ENCODE measurements around the gene PGGT1B.

PGGT1B gene

DNA sequence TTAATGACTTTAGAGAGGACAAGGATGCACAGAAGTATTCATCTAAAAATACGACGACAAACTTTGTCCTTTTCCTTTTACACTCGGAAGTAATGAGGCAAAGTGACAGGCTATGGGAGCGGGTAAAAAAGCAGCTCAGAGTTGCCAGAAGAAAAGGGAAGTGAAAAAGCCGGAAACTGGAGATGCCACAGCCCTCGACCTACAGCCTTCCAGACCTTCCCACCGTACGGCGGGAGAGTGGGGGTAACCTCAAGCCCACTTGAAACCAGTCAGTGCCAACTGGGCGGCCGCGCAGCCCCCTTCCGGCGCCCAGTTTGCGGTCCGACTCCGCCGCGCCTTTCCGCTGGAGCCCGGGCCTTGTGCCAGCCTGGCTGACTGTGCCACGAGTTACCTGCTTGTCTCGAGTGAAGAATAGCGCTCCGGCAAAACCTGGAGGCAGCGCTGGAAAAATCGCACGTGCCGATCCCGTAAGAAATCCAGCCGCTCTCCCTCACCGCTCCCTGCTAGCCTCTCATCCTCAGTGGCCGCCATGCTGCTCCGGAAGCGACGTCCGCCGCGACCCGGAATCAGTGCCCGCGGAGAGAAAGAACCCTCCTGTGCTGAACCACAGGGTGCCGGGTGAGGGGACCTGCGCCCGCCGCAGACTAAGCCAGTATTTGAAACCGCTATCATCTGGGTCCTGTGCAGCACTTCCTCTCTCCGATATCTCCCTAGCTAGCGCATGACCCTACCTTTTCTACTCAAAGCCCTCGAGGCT, at the start of gene PGGT1B:
PGGT1B (minus strand) TSS at position 557 of the 757 bp plus-strand sequence; CDS start at position 531, 26 bp downstream.
- peak; percentile 83 for DNase-seq

GRCh38 chr5:115309751-115310370, 47.2 kb upstream of the PGGT1B start:
- peak; percentile 44 for DNase-seq

GRCh38 chr5:115308815-115309214, 46.1 kb upstream of the PGGT1B start:
- no peak for DNase-seq

DNA sequence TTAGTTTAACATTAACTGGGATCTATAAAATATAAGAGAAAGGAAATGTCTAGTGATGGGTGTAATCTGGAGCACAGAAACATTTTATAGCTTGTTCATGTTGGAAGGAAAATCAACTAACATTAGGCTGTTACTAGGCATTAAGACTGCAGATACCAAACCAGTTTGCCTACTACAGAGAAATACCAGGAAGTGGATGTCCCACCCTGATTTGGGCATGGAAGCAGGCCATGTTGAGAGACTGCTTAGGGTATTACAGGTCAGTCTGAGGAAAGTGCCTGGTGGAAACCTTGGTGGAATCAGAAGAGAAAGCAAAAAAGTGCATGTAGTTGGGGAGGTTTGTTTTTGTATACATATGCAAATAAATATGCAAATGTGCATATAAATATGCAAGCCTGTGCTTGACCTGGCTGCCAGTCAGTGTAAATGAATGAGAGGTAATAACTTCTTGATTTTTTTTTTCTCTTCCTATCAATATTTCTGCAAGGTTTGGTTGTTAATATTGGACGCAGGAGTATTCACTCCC, 43.4 kb upstream of the PGGT1B start:
- no peak for DNase-seq

- DNase-seq: no peak
Observed at GRCh38 chr5:115304496-115304895, 41.8 kb upstream of the PGGT1B start.

- DNase-seq: no peak
Observed at GRCh38 chr5:115298811-115299210, 36.1 kb upstream of the PGGT1B start.

DNA sequence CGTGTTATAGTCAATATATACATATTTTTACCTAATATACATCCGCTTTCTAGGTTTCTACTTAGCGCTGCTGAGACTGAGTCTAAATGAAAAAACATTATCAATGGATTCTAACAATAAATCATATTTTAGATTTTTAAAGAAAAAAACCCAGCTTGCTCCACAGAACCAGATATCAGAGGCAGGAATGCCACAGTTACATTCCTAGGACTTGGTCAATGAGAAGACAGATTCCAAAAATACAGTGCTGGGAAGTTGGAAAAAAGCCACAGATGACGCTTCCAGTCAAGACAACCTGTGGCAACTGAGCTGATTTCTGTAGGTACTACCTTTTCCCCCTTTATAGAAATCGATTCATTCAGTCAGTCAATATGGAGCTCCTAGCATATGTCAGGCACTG, 34.4 kb upstream of the PGGT1B start:
- no peak for DNase-seq

GRCh38 chr5:115296124-115297022, 33.7 kb upstream of the PGGT1B start, which contains the start of gene CCDC112:
CCDC112 (minus strand) TSS chr5:115296654; CDS start chr5:115296543, 111 bp downstream.
- DNase-seq: peak; percentile 78

- no peak for DNase-seq
Observed at GRCh38 chr5:115295777-115296123, 33.1 kb upstream of the PGGT1B start.

- DNase-seq: no peak
Observed at GRCh38 chr5:115291397-115291796, 28.7 kb upstream of the PGGT1B start.

DNA sequence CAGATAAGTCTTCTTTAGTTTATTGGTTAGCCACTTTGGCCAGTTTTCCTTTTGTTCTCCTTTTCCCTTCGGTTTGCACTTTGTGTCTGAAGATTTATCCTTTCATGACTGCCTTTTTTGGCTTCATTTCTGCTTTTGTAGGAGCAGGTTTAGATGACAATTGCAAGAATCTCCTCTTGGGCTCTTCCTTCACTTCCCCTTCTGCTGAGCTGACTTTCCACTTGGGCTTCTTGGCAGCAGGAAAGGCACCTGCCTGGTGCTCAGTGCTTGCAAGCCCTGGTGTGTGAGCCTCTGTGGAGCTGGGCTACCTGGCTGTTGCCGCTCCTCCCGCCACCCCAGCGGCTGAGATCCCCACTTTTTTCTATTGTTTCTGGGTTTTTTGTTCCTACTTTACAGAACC, 26.4 kb upstream of the PGGT1B start:
- DNase-seq: no peak

GRCh38 chr5:115284021-115284420, 21.3 kb upstream of the PGGT1B start:
- no peak for DNase-seq

DNA sequence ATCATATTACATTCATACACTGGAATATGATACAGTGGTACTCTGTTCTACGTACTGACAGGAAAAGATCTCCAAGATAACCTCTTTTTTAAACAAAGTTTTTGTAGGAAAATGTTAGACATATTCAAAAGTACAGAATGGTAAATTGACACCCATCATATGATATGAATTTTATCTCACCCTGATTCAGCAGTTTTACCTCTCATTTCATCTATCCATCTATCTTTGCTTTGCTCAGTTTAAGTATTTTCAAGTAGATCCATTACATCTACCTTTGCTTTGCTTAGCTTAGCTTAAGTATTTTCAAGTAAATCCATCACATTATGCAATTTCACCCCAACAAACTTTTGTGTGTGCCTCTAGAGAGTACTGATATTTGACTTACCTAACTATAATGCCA, 19.5 kb upstream of the PGGT1B start:
- DNase-seq: no peak

GRCh38 chr5:115274584-115274983, 11.9 kb upstream of the PGGT1B start:
- DNase-seq: no peak

- no peak for DNase-seq
Observed at GRCh38 chr5:115272297-115272958, 9.8 kb upstream of the PGGT1B start.

- no peak for DNase-seq
Observed at GRCh38 chr5:115271295-115272050, 8.8 kb upstream of the PGGT1B start.

DNA sequence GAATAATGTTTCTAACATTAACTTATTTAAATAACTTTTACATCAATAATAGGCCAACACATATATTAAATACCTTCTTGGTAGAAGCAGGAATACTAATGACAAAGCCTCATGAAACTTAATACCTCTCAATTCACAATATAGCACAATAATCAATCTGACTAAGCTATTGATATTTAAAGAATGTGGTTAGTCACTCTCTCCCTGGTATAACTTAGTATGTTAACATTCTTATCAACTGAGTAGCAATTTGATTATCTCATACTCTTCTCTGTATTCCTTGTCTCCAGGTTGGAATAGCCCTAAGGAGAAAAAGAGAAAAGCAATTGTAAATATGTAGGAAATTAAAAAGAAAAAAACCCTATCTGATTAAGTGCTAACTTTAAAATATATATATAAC, 4.9 kb upstream of the PGGT1B start:
- no peak for DNase-seq

GRCh38 chr5:115265220-115265619, 2.5 kb upstream of the PGGT1B start:
- no peak for DNase-seq

DNA sequence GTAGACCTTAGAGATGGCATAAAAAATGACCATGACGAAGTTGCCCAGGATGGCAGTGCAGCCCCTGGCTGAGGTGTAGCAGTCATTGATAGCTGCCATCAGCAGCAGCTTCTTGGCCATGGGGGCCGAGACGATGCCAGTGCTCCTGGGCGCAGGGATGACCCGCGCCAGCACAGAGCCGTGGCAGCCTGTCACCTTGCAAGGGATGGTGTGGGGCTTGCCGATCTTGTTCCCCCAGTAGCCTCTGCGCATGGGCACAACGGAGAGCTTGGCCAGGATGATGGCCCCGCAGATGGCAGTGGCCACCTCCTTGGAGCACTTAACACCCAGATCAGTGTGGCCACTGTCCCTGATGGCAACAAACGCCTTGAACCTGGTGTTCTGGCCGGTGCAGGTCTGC, 2.1 kb upstream of the PGGT1B start:
- DNase-seq: no peak

DNA sequence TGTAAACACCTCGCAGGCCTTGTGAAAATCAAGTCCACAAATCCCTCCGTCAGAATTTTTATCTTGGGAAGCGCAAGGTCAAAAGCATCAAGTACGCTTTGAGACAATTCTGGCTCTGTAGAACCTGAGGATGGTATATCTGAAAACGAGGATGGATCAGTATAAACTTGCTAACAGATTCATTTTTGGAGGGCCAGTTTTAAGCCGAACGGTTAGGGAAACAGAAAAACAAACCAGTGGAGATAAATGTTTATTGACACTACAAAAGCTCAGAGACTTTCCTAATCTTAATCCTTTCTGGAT, 352 bp upstream of the PGGT1B start:
- DNase-seq: no peak

DNA sequence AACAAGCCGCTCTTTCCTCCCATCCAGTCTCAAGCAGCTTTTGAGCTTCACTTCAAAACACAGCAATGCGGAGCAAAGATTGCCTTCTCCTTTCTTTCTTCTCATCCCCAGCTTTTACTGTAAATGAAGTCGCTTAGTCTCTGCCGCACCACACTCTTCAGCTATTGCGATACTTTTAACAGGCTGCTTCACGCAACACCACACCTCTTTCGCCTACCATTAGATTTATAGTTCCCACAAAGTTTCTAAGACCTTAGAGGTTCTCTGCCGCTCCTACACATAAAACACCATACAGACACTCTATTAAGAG, 711 bp downstream of the PGGT1B start:
- DNase-seq: no peak

- DNase-seq: no peak
Observed at GRCh38 chr5:115260248-115260647, 2.4 kb downstream of the PGGT1B start.

Measured in activated CD4-positive, alpha-beta T cell treated with anti-CD3 and anti-CD28 coated beads, Interleukin-2, amount 50 U/mL, for 16 hours (primary cell).